Adipocyte (in vitro differentiated cells): ENCODE results near the gene SRCIN1.
A peak's percentile ranks its signal among the peaks of the same experiment; 100 is the strongest.

Experiments used
- DNase-seq: peaks from one replicate; pipeline ENCODE4 v3.0.0-alpha.2; 2015; ENCODE audit warnings: low read depth
- H3K27me3 ChIP-seq: replicated peaks from 2 replicates; pipeline ENCODE4 v1.7.0; 2013; ENCODE audit warnings: mild to moderate bottlenecking, low read length, moderate library complexity; ENCODE audit not compliant: control insufficient read depth, insufficient read depth
- H3K36me3 ChIP-seq: 2 replicates; pipeline ENCODE4 v1.7.0; 2013; ENCODE audit warnings: low read length, mild to moderate bottlenecking, moderate library complexity; ENCODE audit not compliant: control insufficient read depth, insufficient read depth, severe bottlenecking
- H3K4me1 ChIP-seq: 2 replicates; pipeline ENCODE4 v1.7.0; 2013; ENCODE audit warnings: mild to moderate bottlenecking, low read length, moderate library complexity; ENCODE audit not compliant: control insufficient read depth, insufficient read depth
- H3K4me3 ChIP-seq: 2 replicates; pipeline ENCODE4 v1.7.0; 2013; ENCODE audit warnings: mild to moderate bottlenecking, low read length, moderate library complexity
- H3K9ac ChIP-seq: 2 replicates; pipeline ENCODE4 v1.7.0; 2013; ENCODE audit warnings: mild to moderate bottlenecking, low read length, moderate library complexity
- H3K9me3 ChIP-seq: 2 replicates; pipeline ENCODE4 v1.7.0; 2013; ENCODE audit warnings: mild to moderate bottlenecking, low read length, moderate library complexity; ENCODE audit not compliant: control insufficient read depth

Gene SRCIN1

DNA sequence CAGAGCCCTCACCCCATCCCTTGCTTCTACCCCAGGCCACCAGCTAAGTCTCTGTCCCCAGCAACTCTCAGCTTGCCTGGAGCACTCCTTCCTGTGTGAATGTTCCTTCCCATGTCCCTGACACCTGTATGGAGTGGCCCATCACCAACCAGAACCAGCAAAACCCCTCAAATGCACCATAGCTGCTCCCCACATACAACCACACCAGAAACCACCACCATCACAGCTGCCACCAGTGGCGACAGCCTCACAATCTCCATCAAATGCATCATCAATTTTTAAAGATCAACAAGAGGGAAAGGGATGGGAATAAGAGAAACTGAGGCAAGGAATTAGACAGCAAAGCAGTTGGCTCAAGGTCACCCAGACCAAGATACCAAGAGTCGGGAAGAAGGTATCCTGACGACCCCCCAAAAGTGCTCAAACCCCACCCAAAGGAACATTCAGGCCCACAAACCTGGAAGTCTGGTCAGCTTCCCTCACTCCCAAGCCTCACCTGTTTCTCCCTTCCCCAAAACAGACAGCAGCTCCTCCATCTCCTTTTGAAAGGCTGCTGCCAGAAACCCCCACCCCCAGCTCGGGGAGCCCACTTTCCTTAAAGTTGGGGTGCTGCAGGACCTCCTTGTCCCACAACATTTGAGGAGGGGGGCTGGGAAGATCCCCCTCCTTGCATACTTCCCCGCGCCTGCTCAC lies 1.8 kb downstream of the SRCIN1 start:
- no peaks in the 10 kb centered on the region for H3K36me3 ChIP-seq
- peaks cover 62% of the 10 kb centered on the region for H3K27me3 ChIP-seq
- no peak overlapping the region for H3K9ac ChIP-seq
- H3K9me3 ChIP-seq = no peaks in the 10 kb centered on the region
- no peak overlapping the region for H3K4me3 ChIP-seq
- DNase-seq = no peak
- H3K4me1 ChIP-seq = peaks cover 13% of the 10 kb centered on the region

DNA sequence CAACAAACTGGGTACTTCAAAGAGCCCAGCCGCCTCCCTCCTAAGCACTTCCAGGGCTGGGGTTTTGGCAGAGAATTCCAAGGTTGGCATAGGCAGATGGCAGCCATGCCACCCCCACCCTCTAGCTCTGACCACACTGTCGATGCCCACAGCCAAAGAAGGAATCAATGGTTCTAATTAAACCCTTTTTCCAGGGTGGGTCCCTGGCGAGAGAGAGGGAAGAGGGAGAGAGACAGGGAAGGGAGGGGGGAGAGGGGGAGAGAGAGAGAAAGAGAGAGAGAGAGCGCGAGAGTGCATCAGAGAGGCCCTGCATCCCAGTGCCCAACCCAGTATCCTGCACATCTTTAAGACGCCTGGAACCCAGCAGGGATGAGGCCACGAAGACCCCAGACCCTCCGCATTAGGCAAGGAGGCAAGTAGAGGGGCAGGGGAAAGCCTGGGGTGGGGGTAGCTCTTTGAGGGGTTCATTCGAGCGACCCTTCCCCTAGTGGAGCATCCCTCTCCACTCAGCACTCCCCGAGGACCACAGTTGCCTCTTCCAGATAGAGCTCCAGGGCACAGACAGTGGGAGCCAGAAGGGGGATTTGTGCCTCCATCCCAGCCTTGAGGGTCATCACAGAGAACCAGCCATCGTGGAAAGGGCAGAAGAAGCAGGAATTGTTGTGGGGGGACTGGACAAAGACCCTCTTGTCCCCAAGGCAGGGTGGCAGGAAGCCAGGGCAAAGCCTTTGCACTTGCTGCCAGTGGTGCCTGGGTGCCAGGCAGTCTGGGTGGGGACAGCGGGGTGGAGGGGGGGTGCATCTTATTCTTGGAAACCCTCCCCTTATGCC lies 2.6 kb downstream of the SRCIN1 start:
- DNase-seq = no peak
- no peaks in the 10 kb centered on the region for H3K9me3 ChIP-seq
- H3K4me3 ChIP-seq = no peak overlapping the region

DNA sequence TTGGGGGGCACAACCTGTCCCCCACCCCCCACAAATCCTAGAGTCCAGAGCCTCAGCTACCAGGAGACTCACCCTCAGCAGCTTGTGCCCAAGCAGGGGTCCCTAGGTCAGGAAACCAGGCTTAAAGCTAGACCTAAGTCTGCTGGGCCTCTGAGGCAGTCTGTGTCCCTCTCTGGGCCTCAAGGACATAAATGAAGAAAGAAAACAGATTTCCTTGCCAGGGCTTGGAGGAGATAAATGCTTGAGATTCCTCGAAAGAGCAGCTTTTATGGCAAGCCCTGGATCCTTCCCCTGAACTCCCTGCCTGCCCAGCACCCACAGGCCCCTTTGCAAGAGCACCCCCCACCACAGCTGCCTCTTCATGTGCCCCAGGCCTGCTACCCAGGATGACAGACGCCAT lies 3.3 kb downstream of the SRCIN1 start:
- Histone ChIP-seq H3K27me3 (peaks cover 62% of the 10 kb centered on the region), H3K36me3 (no peaks in the 10 kb centered on the region), H3K9ac (no peak overlapping the region), H3K4me1 (peaks cover 13% of the 10 kb centered on the region), H3K4me3 (no peak overlapping the region), H3K9me3 (no peaks in the 10 kb centered on the region)
- peak; percentile 55 for DNase-seq

More for the DNA sequence above, 2.6 kb downstream of the SRCIN1 start:
- Histone ChIP-seq H3K36me3 (no peaks in the 10 kb centered on the region), H3K4me1 (peaks cover 13% of the 10 kb centered on the region), H3K27me3 (peaks cover 62% of the 10 kb centered on the region), H3K9ac (no peak overlapping the region)

DNA sequence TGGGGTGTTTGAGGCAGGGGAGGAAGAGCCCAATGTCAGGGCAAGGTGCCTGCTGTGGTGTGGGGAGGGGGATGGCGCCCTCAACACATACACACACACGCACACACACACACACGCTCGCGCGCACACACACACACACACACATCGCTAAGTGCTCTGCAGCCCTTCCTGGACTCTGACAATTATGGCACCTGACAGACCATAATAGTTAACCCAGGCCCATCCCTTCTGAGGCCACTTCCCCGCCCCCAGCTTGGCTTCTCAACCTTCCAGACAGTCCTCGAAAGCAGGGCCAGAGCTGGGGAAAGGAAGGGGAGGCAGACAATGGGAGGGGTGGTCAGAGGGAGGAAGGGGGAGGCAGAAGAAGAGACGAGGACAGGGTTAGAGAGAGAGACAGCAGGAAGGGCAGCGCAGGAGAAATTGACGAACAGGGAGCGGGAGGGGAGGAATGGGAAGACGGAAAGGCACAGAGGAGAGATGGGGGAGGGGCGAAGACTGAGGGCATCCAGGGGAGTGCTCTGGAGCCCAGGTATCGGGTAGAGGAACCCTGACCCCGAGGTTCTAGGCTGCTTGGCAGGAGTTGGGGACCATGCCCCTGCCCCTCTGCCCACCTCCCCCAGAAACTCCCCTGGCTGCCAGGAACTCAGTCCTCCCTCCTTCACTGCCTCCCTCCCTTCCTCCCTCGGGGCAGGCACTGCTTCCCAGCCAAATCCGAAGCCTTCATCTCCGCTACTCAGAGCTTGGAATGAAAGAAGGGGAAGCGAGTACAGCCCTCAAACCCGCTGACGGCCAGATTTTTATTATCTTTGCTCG lies 4.0 kb downstream of the SRCIN1 start:
- Histone ChIP-seq H3K9ac (no peak overlapping the region), H3K27me3 (peaks cover 58% of the 10 kb centered on the region), H3K4me1 (peaks cover 7% of the 10 kb centered on the region), H3K4me3 (no peak overlapping the region), H3K36me3 (no peaks in the 10 kb centered on the region), H3K9me3 (no peaks in the 10 kb centered on the region)
- DNase-seq = no peak

DNA sequence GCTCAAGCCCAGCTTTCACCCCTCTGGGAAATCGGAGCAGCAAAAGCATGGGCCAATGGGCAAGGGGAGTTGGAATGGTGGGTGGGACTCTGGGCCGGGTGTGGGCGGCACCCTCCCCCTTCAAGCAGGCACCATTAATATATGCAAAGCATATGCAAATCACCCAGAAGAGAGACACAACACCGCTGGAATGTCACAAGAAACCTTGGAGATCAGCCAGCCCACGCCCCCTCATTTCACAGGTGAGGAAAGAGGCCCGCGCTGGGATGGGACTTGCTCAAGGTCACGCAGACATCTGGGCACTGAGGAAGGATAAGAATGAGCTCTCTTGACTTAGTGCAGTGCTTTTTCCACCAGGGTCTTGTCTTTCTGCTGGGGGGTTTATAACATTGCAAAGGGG lies 4.8 kb downstream of the SRCIN1 start:
- H3K9ac ChIP-seq = no peak overlapping the region
- no peaks in the 10 kb centered on the region for H3K36me3 ChIP-seq
- H3K27me3 ChIP-seq = peaks cover 63% of the 10 kb centered on the region
- DNase-seq = no peak
- H3K4me1 ChIP-seq = peaks cover 6% of the 10 kb centered on the region
- no peak overlapping the region for H3K4me3 ChIP-seq
- no peaks in the 10 kb centered on the region for H3K9me3 ChIP-seq

DNA sequence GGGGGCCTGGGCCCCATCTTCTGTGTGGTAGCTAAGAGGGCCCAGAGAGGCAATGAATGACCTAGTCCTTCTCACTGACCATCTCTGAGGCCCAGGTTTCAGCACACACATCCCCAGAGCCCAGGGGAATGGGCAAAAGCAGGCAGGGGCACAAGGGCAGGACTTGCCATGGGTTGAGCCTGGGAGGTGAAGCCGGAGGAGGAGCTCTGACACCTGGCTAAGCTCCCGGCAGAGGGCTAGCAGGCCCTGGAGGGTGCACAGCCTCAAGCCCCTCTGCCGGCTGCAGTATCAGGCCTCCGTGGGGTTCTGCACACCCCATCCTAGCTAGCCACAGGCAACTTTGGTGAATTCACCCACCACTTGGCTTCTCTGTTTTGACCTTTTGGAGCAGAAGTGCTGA lies 5.3 kb downstream of the SRCIN1 start:
- Histone ChIP-seq H3K9me3 (no peaks in the 10 kb centered on the region), H3K4me1 (peaks cover 6% of the 10 kb centered on the region), H3K4me3 (no peak overlapping the region), H3K27me3 (peaks cover 68% of the 10 kb centered on the region), H3K36me3 (no peaks in the 10 kb centered on the region), H3K9ac (no peak overlapping the region)
- DNase-seq = no peak

DNA sequence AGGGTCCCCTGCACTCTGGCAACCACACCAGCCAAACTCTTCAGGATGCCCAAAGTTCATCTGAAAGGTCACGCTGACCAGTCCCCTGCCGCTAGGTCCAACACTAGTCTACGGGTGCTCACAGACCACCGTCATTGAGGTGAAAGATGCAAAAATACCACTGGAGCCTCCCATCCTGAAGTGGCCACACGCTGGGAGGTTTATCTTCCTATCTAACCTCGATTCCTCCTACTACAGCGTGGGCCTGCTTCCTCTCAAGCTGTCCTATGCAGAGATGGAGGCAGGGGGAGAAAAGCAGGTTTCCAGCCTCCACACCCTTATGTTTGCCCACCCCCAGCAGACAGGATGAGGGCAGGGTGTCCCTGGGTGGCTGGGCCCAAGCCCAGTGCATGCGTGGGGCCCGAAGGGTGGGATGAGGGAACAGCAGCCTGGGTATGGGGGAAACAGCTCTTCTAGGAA lies 6.3 kb downstream of the SRCIN1 start:
- H3K27me3 ChIP-seq = peaks cover 74% of the 10 kb centered on the region
- no peak overlapping the region for H3K4me3 ChIP-seq
- DNase-seq = no peak
- H3K9ac ChIP-seq = no peak overlapping the region
- H3K9me3 ChIP-seq = no peaks in the 10 kb centered on the region
- no peaks in the 10 kb centered on the region for H3K36me3 ChIP-seq
- H3K4me1 ChIP-seq = peaks cover 6% of the 10 kb centered on the region

DNA sequence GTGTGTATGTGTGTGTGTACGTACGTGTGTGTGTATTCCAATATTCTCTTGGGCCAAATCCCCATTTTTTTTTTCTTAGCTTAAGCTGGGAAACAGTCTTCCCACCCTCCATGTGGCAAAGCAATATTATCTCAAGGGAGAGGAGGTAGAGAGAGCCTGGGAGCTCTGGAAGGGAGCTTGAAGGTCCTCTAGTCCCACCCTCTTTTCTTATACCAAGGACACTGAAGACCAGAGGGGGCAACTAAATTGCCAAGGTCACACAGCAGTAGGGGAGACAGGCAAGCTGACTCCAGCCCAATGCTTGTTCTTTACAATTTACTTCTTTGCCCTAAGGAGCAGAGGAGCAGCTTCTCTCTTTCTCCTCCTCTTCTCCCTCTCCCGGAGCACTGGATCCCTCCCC lies 6.8 kb downstream of the SRCIN1 start:
- Histone ChIP-seq H3K36me3 (no peaks in the 10 kb centered on the region), H3K4me1 (peaks cover 6% of the 10 kb centered on the region), H3K9me3 (no peaks in the 10 kb centered on the region)

DNA sequence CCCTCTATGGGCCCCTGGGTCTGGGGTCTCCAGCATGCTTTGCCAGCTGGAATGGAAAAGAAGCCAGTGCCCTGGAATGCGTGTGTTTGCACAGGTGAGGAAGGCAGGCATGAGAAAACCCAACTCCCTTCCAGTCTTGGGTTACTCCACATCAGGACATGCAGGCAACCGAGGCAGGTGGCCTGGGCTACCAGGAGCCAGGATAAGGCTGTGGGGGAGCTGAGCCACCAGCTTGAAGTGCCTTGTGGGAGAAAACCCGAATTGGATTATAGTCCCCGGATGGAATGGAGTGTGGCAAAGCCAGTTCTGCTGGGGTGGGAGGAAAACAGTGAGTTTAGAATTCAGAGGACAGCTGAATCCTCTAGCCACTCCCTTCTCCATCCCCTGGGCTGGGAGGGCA lies 7.2 kb downstream of the SRCIN1 start:
- H3K9me3 ChIP-seq = no peaks in the 10 kb centered on the region
- H3K4me1 ChIP-seq = peaks cover 6% of the 10 kb centered on the region
- H3K4me3 ChIP-seq = no peak overlapping the region
- H3K27me3 ChIP-seq = peaks cover 76% of the 10 kb centered on the region
- no peak overlapping the region for H3K9ac ChIP-seq
- no peak for DNase-seq
- H3K36me3 ChIP-seq = no peaks in the 10 kb centered on the region

More for the DNA sequence above, 6.8 kb downstream of the SRCIN1 start:
- Histone ChIP-seq H3K27me3 (peaks cover 75% of the 10 kb centered on the region), H3K4me3 (no peak overlapping the region), H3K9ac (no peak overlapping the region)
- no peak for DNase-seq

DNA sequence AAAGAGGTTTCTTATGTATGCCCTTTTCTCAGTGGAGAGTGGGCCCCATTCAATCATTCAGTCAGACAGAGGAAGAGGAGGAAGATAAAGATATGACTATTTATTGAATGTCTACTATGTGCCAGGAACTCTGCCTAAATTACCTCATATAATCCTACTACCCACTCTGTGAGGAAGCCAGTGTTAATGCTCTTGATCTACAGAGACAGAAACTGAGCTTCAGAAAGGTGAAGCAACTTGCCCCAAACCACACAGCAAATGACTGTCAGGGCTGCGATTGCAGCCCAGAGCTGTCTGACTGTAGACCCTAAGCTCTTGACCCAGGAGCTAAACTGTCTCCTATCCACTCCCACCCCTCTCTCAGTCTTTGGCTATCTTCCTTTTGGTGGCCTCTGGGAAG lies 8.4 kb downstream of the SRCIN1 start:
- Histone ChIP-seq H3K9ac (no peak overlapping the region), H3K36me3 (no peaks in the 10 kb centered on the region), H3K27me3 (peaks cover 87% of the 10 kb centered on the region), H3K4me3 (no peak overlapping the region), H3K9me3 (no peaks in the 10 kb centered on the region), H3K4me1 (peaks cover 3% of the 10 kb centered on the region)
- DNase-seq = no peak

DNA sequence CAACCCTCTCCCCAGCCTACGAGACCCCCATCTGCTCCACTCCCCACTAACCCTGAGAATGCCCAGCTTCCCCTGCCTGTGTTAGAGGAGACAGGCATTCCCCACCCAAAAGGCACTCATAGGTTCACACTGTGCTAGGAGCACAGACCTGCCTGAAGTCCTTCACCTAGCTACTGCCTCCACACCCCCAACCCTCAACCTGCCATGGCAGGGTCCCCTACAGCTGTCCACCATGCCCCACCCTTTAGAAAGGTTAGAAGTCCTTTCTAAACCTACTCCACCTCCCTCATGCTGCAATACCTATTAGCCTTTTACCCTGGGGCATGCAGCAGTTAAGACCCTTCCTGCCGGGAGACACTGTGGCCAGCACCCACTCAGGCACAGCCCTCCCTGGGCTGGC lies 9.1 kb downstream of the SRCIN1 start:
- Histone ChIP-seq H3K27me3 (peaks cover 87% of the 10 kb centered on the region), H3K9me3 (no peaks in the 10 kb centered on the region), H3K36me3 (no peaks in the 10 kb centered on the region), H3K4me1 (no peaks in the 10 kb centered on the region), H3K4me3 (no peak overlapping the region), H3K9ac (no peak overlapping the region)
- DNase-seq = no peak
